ENCODE results near the gene NOP10.

Gene NOP10

DNA sequence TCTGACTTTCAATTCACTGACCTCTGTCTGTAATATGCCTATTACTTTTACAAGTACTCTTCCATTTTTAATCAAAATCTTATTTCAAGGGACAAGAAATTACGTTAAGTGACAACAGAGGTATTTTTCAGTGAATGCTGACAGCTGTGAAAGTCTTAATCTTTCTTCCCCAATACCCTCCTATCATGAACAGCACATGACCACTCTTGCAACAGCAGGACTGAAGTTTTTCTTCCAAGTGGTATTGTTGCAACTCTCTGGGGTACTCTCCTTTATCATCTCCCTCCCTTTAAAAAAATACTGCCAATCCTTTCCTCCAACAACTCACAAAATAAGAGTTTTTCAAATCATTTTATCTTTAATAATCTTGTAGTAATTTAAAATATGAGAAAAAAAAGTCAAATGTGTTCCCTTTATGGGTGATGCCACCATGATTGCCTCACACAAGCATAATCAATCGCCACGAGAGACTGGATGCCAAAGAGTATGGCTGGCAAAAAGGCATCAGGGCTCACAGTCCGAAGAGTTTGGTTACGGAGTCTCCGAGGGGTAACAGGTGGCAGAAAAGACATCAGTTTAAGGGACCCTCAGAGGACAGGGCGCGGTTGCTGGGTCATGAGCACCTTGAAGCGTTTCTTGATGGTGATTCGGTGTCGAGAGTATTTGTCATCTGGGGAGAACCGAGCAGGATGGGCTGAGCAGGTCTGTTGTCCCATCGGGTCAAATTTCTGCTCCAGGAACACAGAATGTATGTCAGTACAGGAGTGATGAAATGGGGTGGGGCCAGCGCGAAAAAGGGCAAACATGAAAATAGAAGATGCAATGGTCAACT is 1.3 kb downstream of the NOP10 start:
- H3K9ac ChIP-seq (ENCODE audit: low read depth, low read length, poor library complexity, severe bottlenecking), result peak overlapping the region; percentile 95

DNA sequence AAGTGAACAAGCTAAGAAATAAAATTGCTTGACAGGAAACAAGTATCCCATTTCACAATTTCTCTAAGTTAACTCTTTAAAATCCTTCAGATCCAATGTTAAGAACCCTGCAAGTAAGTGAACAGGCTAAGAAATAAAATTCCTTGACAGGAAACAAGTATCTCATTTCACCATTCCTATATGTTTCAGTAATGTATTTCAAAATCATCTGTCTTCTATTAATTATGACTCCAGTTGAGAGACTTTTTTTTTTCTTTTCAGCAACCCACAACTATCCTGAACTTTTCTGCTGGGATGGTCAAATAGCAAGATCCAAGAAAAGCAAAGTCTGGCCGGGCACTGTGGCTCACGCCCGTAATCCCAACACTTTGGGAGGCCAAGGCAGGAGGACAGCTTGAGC is 3.0 kb downstream of the NOP10 start:
- Histone ChIP-seq H3K9ac (ENCODE audit: low read depth, low read length, poor library complexity, severe bottlenecking) (peak overlapping the region; percentile 20), H3K79me2 (ENCODE audit: insufficient read depth, low read length) (peaks cover 69% of the 10 kb centered on the region), H4K20me1 (ENCODE audit: insufficient read depth, low read length, poor library complexity, severe bottlenecking) (peaks cover 12% of the 10 kb centered on the region), H3K27me3 (ENCODE audit: insufficient read depth, low read length, poor library complexity, severe bottlenecking) (no peaks in the 10 kb centered on the region), H3F3A (ENCODE audit: low read depth) (peaks cover 9% of the 10 kb centered on the region), H3K4me2 (ENCODE audit: low read depth, low read length, poor library complexity, severe bottlenecking) (peak overlapping the region; percentile 81), H3K36me3 (ENCODE audit: insufficient read depth, low read length) (no peaks in the 10 kb centered on the region), H3K4me1 (ENCODE audit: insufficient read depth, low read length, poor library complexity, severe bottlenecking) (peaks cover 47% of the 10 kb centered on the region), H3K9me3 (ENCODE audit: insufficient read depth, low read depth, low read length) (no peaks in the 10 kb centered on the region), H2AFZ (ENCODE audit: low read length) (no peak overlapping the region), H3K9me2 (replicated peaks; ENCODE audit: low read depth, low read length) (no peaks in the 10 kb centered on the region), H3K4me3 (ENCODE audit: low read length, poor library complexity, severe bottlenecking) (peak overlapping the region; percentile 35)
- no peak for TF ChIP-seq EZH2phosphoT487 (IDR thresholded peaks at IDR 0.05; ENCODE audit: borderline replicate concordance)
- TF ChIP-seq, protein P1, sequence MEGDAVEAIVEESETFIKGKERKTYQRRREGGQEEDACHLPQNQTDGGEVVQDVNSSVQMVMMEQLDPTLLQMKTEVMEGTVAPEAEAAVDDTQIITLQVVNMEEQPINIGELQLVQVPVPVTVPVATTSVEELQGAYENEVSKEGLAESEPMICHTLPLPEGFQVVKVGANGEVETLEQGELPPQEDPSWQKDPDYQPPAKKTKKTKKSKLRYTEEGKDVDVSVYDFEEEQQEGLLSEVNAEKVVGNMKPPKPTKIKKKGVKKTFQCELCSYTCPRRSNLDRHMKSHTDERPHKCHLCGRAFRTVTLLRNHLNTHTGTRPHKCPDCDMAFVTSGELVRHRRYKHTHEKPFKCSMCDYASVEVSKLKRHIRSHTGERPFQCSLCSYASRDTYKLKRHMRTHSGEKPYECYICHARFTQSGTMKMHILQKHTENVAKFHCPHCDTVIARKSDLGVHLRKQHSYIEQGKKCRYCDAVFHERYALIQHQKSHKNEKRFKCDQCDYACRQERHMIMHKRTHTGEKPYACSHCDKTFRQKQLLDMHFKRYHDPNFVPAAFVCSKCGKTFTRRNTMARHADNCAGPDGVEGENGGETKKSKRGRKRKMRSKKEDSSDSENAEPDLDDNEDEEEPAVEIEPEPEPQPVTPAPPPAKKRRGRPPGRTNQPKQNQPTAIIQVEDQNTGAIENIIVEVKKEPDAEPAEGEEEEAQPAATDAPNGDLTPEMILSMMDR (conservative IDR thresholded peaks at IDR 0.05; ENCODE audit: low read length), result no peak

More for the DNA sequence above, 1.3 kb downstream of the NOP10 start:
- TF ChIP-seq EZH2phosphoT487 (IDR thresholded peaks at IDR 0.05; ENCODE audit: borderline replicate concordance), result no peak
- TF ChIP-seq, protein P1 (conservative IDR thresholded peaks at IDR 0.05; ENCODE audit: low read length), result no peak
- Histone ChIP-seq H3K4me3 (ENCODE audit: low read length, poor library complexity, severe bottlenecking) (peak overlapping the region; percentile 90), H3K36me3 (ENCODE audit: insufficient read depth, low read length) (no peaks in the 10 kb centered on the region), H3K27me3 (ENCODE audit: insufficient read depth, low read length, poor library complexity, severe bottlenecking) (no peaks in the 10 kb centered on the region), H4K20me1 (ENCODE audit: insufficient read depth, low read length, poor library complexity, severe bottlenecking) (peaks cover 12% of the 10 kb centered on the region), H2AFZ (ENCODE audit: low read length) (no peak overlapping the region), H3K79me2 (ENCODE audit: insufficient read depth, low read length) (peaks cover 53% of the 10 kb centered on the region), H3F3A (ENCODE audit: low read depth) (no peaks in the 10 kb centered on the region), H3K4me1 (ENCODE audit: insufficient read depth, low read length, poor library complexity, severe bottlenecking) (peaks cover 36% of the 10 kb centered on the region), H3K4me2 (ENCODE audit: low read depth, low read length, poor library complexity, severe bottlenecking) (peak overlapping the region; percentile 81), H3K9me2 (replicated peaks; ENCODE audit: low read depth, low read length) (no peaks in the 10 kb centered on the region), H3K9me3 (ENCODE audit: insufficient read depth, low read depth, low read length) (no peaks in the 10 kb centered on the region)

DNA sequence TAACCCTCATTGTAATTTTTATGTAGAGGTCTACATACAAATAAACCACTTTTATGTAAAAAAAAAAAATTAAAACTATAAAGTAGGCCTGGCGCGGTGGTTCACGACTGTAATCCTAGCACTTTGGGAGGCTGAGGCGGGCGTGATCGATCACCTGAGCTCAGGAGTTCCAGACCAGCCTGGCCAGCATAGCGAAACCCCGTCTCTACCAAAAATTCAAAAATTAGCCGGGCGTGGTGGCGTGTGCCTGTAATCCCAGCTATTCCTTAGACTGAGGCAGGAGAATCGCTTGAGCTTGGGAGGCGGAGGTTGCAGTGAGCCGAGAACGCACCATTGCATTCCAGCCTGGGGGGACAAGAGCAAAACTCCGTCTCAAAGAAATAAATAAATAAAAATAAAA is 4.6 kb downstream of the NOP10 start:
- Histone ChIP-seq H3K9me2 (replicated peaks; ENCODE audit: low read depth, low read length) (no peaks in the 10 kb centered on the region), H3K79me2 (ENCODE audit: insufficient read depth, low read length) (peaks cover 85% of the 10 kb centered on the region), H3K4me1 (ENCODE audit: insufficient read depth, low read length, poor library complexity, severe bottlenecking) (peaks cover 56% of the 10 kb centered on the region), H2AFZ (ENCODE audit: low read length) (no peak overlapping the region; the same call in 1 of the 2 replicates), H3K36me3 (ENCODE audit: insufficient read depth, low read length) (no peaks in the 10 kb centered on the region), H3K9me3 (ENCODE audit: insufficient read depth, low read depth, low read length) (no peaks in the 10 kb centered on the region), H3K4me3 (ENCODE audit: low read length, poor library complexity, severe bottlenecking) (peak overlapping the region; percentile 84), H3K4me2 (ENCODE audit: low read depth, low read length, poor library complexity, severe bottlenecking) (peak overlapping the region; percentile 75), H3K27me3 (ENCODE audit: insufficient read depth, low read length, poor library complexity, severe bottlenecking) (no peaks in the 10 kb centered on the region), H3K9ac (ENCODE audit: low read depth, low read length, poor library complexity, severe bottlenecking) (peak overlapping the region; percentile 91), H3F3A (ENCODE audit: low read depth) (peaks cover 17% of the 10 kb centered on the region), H4K20me1 (ENCODE audit: insufficient read depth, low read length, poor library complexity, severe bottlenecking) (peaks cover 12% of the 10 kb centered on the region)
- TF ChIP-seq, protein P1 (conservative IDR thresholded peaks at IDR 0.05; ENCODE audit: low read length), result no peak
- no peak for TF ChIP-seq EZH2phosphoT487 (IDR thresholded peaks at IDR 0.05; ENCODE audit: borderline replicate concordance)
